Measurements from ENCODE around the gene CD274.

DNA sequence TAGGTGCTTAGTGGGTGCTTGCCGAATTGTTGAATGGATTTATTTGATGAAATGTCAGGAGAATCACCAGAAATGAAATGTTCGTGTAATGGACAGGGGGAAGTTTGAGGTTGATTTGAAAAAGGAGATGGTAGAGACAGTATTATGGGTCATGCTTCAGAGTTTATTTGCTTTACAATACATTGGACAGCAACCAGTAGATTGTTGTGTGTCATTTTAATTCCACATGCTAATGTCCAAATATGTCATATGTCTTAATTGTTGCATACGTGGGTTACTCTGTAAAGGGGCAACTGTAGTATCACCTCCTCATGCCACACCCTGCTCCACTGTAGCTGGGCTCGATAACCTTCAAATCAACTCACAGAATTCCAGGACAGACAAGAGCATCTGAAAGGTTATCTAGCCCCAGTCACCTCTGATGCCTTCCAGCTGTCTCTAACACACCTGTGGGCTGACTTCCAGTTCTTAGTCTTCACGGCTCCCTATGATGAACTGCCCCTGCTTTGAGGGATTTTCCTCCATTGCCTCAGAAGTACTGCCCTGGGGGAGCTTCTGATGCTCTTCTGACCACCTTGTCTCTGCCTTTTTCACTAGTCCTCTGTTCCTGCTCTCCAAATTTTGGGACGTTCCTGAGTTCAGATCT lies 61.7 kb downstream of the CD274 start:
- TF ChIP-seq, protein P1, sequence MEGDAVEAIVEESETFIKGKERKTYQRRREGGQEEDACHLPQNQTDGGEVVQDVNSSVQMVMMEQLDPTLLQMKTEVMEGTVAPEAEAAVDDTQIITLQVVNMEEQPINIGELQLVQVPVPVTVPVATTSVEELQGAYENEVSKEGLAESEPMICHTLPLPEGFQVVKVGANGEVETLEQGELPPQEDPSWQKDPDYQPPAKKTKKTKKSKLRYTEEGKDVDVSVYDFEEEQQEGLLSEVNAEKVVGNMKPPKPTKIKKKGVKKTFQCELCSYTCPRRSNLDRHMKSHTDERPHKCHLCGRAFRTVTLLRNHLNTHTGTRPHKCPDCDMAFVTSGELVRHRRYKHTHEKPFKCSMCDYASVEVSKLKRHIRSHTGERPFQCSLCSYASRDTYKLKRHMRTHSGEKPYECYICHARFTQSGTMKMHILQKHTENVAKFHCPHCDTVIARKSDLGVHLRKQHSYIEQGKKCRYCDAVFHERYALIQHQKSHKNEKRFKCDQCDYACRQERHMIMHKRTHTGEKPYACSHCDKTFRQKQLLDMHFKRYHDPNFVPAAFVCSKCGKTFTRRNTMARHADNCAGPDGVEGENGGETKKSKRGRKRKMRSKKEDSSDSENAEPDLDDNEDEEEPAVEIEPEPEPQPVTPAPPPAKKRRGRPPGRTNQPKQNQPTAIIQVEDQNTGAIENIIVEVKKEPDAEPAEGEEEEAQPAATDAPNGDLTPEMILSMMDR (IDR thresholded peaks at IDR 0.05) = no peak
- TF ChIP-seq POLR2A (IDR thresholded peaks at IDR 0.05) = no peak
